Measurements from ENCODE around the gene LRRC8B.

DNA sequence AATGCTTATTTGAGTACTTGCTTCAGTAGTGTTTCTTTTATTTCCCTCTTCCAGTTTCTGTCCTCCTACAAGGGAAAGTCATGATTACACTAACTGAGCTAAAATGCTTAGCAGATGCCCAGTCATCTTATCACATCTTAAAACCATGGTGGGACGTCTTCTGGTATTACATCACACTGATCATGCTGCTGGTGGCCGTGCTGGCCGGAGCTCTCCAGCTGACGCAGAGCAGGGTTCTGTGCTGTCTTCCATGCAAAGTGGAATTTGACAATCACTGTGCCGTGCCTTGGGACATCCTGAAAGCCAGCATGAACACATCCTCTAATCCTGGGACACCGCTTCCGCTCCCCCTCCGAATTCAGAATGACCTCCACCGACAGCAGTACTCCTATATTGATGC, 57.9 kb downstream of the LRRC8B start:
- TF ChIP-seq, protein P1, sequence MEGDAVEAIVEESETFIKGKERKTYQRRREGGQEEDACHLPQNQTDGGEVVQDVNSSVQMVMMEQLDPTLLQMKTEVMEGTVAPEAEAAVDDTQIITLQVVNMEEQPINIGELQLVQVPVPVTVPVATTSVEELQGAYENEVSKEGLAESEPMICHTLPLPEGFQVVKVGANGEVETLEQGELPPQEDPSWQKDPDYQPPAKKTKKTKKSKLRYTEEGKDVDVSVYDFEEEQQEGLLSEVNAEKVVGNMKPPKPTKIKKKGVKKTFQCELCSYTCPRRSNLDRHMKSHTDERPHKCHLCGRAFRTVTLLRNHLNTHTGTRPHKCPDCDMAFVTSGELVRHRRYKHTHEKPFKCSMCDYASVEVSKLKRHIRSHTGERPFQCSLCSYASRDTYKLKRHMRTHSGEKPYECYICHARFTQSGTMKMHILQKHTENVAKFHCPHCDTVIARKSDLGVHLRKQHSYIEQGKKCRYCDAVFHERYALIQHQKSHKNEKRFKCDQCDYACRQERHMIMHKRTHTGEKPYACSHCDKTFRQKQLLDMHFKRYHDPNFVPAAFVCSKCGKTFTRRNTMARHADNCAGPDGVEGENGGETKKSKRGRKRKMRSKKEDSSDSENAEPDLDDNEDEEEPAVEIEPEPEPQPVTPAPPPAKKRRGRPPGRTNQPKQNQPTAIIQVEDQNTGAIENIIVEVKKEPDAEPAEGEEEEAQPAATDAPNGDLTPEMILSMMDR (IDR thresholded peaks at IDR 0.05): no peak
- no peak for TF ChIP-seq POLR2A (IDR thresholded peaks at IDR 0.05)
